ENCODE results near the gene PAFAH1B1. TPM values are rescaled to one million over a fixed set of nuclear protein-coding genes. Genes with fewer than 3 reads are reported as not detected.

Gene PAFAH1B1
- total RNA-seq, 1 experiment from 2014 or later, result 114 TPM

DNA sequence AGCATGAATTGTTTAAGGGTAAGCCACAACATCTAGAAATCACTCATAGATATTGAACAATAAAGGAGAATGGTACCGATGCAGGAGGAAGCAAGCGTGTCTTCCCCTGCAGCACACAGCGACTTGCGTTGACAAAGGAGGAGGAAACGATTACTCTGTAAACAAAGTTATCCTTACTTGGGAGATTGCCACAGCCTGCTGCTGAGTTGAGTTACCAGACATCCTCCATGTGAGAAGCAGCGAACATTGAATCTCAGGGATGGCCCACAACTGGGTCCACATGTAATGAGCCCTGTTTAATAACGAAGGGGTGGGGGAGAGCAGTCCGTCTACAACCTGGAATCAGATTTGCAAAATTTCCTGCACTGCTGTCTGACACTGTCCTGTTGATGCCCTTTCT lies 90.5 kb downstream of the PAFAH1B1 start:
- POLR2A ChIA-PET, result no interaction called here
- H3K27ac Mint-ChIP-seq, result 0 out of 2 replicates have a peak overlapping the region, but pooled peaks have one; percentile 83

DNA sequence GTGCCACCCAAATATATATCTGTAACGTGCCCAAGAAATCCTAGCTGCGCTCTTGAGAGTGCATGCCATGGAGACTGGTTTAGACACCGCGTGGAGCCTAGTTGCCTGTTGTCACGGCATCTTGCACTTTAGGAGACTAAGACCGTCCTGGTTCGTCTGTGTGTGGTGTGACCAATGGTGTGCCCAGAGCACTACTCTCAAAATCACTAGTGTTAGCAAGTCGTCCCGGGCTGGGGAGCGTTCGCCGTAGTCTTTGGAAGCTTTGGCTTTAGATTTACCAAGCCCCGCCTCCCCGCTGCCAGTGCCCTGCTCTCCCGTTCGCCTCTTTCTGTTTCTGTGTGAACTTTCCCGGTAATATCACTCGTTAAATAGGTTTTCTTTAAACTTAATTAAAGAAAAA lies 91.1 kb downstream of the PAFAH1B1 start:
- Mint-ChIP-seq H3K27me3 (ENCODE audit: low read depth) (no peaks in the 10 kb centered on the region), H3K27ac (peak overlapping the region; percentile 83), H3K36me3 (peaks cover 33% of the 10 kb centered on the region), H3K4me1 (peaks cover 5% of the 10 kb centered on the region), H3K9me3 (no peaks in the 10 kb centered on the region), H3K4me3 (no peak overlapping the region)
- CTCF ChIA-PET, result interaction anchor here (0.9 to 3.1 kb wide), 2 partner anchors 18 to 302 kb away, joined by 3 to 14 read pairs; no protein-coding TSS in a partner anchor
- DNase-seq (ENCODE audit: low spot score), result no peak
- ATAC-seq, result no peak
- POLR2A ChIA-PET, result no interaction called here
- TF ChIP-seq RELA (CRISPR knock-in tag; IDR thresholded peaks at IDR 0.05; ENCODE audit: borderline replicate concordance), result no peak
- no peak for TF ChIP-seq MXD4 (CRISPR knock-in tag; IDR thresholded peaks at IDR 0.05; ENCODE audit: borderline replicate concordance)
- TF ChIP-seq, protein P1, sequence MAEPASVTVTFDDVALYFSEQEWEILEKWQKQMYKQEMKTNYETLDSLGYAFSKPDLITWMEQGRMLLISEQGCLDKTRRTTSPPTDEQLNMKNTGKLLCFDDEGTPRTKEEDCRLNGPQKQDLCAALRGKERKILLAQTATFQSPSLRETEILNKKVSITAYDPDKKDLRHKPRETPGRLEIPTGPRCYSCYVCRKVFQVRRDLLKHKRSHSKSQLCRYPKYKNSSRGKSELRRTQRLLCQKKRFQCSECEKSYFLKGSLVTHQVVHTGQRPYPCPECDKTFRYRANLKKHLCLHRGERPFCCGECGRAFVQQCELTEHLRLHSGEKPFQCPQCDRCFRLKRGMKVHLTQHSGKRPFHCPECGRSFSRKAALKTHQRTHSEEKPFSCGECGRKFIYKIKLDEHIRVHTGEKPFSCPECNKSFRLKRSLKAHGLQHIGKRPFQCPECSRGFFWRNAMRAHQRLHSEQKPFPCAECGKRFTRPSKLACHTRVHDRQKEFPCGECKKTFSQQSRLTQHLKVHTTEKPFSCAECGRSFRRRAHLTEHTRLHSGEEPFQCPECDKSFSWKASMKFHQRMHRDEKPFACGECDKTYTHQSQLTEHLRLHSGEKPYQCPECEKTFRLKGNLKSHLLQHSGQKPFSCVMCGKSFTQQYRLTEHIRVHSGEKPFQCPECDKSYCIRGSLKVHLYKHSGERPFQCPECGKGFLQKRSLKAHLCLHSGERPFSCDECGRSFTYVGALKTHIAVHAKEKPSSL (CRISPR knock-in tag; conservative IDR thresholded peaks at IDR 0.05), result no peak
- no peak for TF ChIP-seq JUN (CRISPR knock-in tag; IDR thresholded peaks at IDR 0.05)
- TF ChIP-seq, protein P2, sequence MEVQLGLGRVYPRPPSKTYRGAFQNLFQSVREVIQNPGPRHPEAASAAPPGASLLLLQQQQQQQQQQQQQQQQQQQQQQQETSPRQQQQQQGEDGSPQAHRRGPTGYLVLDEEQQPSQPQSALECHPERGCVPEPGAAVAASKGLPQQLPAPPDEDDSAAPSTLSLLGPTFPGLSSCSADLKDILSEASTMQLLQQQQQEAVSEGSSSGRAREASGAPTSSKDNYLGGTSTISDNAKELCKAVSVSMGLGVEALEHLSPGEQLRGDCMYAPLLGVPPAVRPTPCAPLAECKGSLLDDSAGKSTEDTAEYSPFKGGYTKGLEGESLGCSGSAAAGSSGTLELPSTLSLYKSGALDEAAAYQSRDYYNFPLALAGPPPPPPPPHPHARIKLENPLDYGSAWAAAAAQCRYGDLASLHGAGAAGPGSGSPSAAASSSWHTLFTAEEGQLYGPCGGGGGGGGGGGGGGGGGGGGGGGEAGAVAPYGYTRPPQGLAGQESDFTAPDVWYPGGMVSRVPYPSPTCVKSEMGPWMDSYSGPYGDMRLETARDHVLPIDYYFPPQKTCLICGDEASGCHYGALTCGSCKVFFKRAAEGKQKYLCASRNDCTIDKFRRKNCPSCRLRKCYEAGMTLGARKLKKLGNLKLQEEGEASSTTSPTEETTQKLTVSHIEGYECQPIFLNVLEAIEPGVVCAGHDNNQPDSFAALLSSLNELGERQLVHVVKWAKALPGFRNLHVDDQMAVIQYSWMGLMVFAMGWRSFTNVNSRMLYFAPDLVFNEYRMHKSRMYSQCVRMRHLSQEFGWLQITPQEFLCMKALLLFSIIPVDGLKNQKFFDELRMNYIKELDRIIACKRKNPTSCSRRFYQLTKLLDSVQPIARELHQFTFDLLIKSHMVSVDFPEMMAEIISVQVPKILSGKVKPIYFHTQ (CRISPR knock-in tag; IDR thresholded peaks at IDR 0.05), result no peak
- TF ChIP-seq NFYB (CRISPR knock-in tag; conservative IDR thresholded peaks at IDR 0.05; ENCODE audit: low read depth), result no peak
- no peak for TF ChIP-seq CREM (CRISPR knock-in tag; IDR thresholded peaks at IDR 0.05)
- TF ChIP-seq, protein P3, sequence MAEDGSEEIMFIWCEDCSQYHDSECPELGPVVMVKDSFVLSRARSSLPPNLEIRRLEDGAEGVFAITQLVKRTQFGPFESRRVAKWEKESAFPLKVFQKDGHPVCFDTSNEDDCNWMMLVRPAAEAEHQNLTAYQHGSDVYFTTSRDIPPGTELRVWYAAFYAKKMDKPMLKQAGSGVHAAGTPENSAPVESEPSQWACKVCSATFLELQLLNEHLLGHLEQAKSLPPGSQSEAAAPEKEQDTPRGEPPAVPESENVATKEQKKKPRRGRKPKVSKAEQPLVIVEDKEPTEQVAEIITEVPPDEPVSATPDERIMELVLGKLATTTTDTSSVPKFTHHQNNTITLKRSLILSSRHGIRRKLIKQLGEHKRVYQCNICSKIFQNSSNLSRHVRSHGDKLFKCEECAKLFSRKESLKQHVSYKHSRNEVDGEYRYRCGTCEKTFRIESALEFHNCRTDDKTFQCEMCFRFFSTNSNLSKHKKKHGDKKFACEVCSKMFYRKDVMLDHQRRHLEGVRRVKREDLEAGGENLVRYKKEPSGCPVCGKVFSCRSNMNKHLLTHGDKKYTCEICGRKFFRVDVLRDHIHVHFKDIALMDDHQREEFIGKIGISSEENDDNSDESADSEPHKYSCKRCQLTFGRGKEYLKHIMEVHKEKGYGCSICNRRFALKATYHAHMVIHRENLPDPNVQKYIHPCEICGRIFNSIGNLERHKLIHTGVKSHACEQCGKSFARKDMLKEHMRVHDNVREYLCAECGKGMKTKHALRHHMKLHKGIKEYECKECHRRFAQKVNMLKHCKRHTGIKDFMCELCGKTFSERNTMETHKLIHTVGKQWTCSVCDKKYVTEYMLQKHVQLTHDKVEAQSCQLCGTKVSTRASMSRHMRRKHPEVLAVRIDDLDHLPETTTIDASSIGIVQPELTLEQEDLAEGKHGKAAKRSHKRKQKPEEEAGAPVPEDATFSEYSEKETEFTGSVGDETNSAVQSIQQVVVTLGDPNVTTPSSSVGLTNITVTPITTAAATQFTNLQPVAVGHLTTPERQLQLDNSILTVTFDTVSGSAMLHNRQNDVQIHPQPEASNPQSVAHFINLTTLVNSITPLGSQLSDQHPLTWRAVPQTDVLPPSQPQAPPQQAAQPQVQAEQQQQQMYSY (CRISPR knock-in tag; IDR thresholded peaks at IDR 0.05), result no peak
- TF ChIP-seq ZNF416 (CRISPR knock-in tag; IDR thresholded peaks at IDR 0.05), result no peak
- TF ChIP-seq, protein P4, sequence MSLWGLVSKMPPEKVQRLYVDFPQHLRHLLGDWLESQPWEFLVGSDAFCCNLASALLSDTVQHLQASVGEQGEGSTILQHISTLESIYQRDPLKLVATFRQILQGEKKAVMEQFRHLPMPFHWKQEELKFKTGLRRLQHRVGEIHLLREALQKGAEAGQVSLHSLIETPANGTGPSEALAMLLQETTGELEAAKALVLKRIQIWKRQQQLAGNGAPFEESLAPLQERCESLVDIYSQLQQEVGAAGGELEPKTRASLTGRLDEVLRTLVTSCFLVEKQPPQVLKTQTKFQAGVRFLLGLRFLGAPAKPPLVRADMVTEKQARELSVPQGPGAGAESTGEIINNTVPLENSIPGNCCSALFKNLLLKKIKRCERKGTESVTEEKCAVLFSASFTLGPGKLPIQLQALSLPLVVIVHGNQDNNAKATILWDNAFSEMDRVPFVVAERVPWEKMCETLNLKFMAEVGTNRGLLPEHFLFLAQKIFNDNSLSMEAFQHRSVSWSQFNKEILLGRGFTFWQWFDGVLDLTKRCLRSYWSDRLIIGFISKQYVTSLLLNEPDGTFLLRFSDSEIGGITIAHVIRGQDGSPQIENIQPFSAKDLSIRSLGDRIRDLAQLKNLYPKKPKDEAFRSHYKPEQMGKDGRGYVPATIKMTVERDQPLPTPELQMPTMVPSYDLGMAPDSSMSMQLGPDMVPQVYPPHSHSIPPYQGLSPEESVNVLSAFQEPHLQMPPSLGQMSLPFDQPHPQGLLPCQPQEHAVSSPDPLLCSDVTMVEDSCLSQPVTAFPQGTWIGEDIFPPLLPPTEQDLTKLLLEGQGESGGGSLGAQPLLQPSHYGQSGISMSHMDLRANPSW (CRISPR knock-in tag; conservative IDR thresholded peaks at IDR 0.05; ENCODE audit: low read depth), result no peak
- TF ChIP-seq EMX1 (CRISPR knock-in tag; IDR thresholded peaks at IDR 0.05), result no peak
- no peak for TF ChIP-seq ELF4 (CRISPR knock-in tag; IDR thresholded peaks at IDR 0.05; ENCODE audit: low read depth)
- TF ChIP-seq NR3C1 (CRISPR knock-in tag; conservative IDR thresholded peaks at IDR 0.05; ENCODE audit: low read depth), result no peak
- TF ChIP-seq ZNF671 (CRISPR knock-in tag; IDR thresholded peaks at IDR 0.05), result no peak

More for the DNA sequence above, 90.5 kb downstream of the PAFAH1B1 start:
- ATAC-seq (no peak), DNase-seq (ENCODE audit: low spot score) (no peak)
- H3K4me1 Mint-ChIP-seq, result peaks cover 1% of the 10 kb centered on the region
- peaks cover 37% of the 10 kb centered on the region for H3K36me3 Mint-ChIP-seq
- H3K9me3 Mint-ChIP-seq, result no peaks in the 10 kb centered on the region
- H3K4me3 Mint-ChIP-seq, result no peak overlapping the region
- CTCF ChIA-PET, result interaction anchor here (0.6 to 0.9 kb wide), 2 partner anchors 19 to 160 kb away, joined by 3 read pairs; no protein-coding TSS in a partner anchor
- no peaks in the 10 kb centered on the region for H3K27me3 Mint-ChIP-seq (ENCODE audit: low read depth)
- TF ChIP-seq, protein P3 (CRISPR knock-in tag; IDR thresholded peaks at IDR 0.05), result no peak
- TF ChIP-seq ETV6 (CRISPR knock-in tag; IDR thresholded peaks at IDR 0.05), result no peak

Measured in WTC11 (cell line).